ENCODE measurements around the gene MMP14. TPM values are rescaled to one million over a fixed set of nuclear protein-coding genes. Genes with fewer than 3 reads are reported as not detected.

Gene MMP14
- total RNA-seq, 3 donors from 2014 or later (not counting 1 experiment from before 2014, with no cell fraction given): 1.2 to 1.7 (median 1.4) TPM

- no peak for DNase-seq
- WGBS (ENCODE audit: insufficient coverage): 85% methylated on average over 21 of the region's 21 CpGs
- Histone ChIP-seq H3K4me3 (ENCODE audit: low read length) (no peak overlapping the region), H3K27me3 (ENCODE audit: control insufficient read depth, insufficient read depth, low read length) (peaks cover 13% of the 10 kb centered on the region), H3K36me3 (ENCODE audit: control insufficient read depth, insufficient read depth, low read length) (no peaks in the 10 kb centered on the region), H3K27ac (ENCODE audit: low read length) (no peak overlapping the region), H3K4me1 (ENCODE audit: control insufficient read depth, insufficient read depth, low read length) (peaks cover 3% of the 10 kb centered on the region), H3K9me3 (ENCODE audit: control insufficient read depth, insufficient read depth, low read length) (no peaks in the 10 kb centered on the region)
- TF ChIP-seq CTCF (IDR thresholded peaks at IDR 0.05): no peak
- H3K36me3 Mint-ChIP-seq: no peaks in the 10 kb centered on the region
- H3K9me3 Mint-ChIP-seq: no peaks in the 10 kb centered on the region
- H3K4me1 Mint-ChIP-seq: peaks cover 0 to 4% of the 10 kb centered on the region in 2 donors
- H3K4me3 Mint-ChIP-seq: no peak overlapping the region
- peaks cover 24 to 36% of the 10 kb centered on the region in 2 donors for H3K27me3 Mint-ChIP-seq (ENCODE audit: low read depth in 2 of 2)
- no peak for ATAC-seq
- intact Hi-C loops (cut with micrococcal nuclease): no loop called here
- no peak overlapping the region for H3K27ac Mint-ChIP-seq
Measured at GRCh38 chr14:22843123-22843925, 6.9 kb downstream of the MMP14 start.

- H3K4me3 Mint-ChIP-seq: no peak overlapping the region
- H3K4me1 ChIP-seq (ENCODE audit: control insufficient read depth, insufficient read depth, low read length): peaks cover 3% of the 10 kb centered on the region
Measured at GRCh38 chr14:22844221-22845102, 8.1 kb downstream of the MMP14 start.

GRCh38 chr14:22845103-22845394 is 8.7 kb downstream of the MMP14 start:
- Histone ChIP-seq H3K27me3 (ENCODE audit: control insufficient read depth, insufficient read depth, low read length) (peaks cover 3% of the 10 kb centered on the region), H3K9me3 (ENCODE audit: control insufficient read depth, insufficient read depth, low read length) (no peaks in the 10 kb centered on the region), H3K4me3 (ENCODE audit: low read length) (no peak overlapping the region), H3K27ac (ENCODE audit: low read length) (no peak overlapping the region), H3K36me3 (ENCODE audit: control insufficient read depth, insufficient read depth, low read length) (no peaks in the 10 kb centered on the region), H3K4me1 (ENCODE audit: control insufficient read depth, insufficient read depth, low read length) (peaks cover 3% of the 10 kb centered on the region)
- no peak overlapping the region for H3K27ac Mint-ChIP-seq
- no peak overlapping the region for H3K4me3 Mint-ChIP-seq
- TF ChIP-seq CTCF (IDR thresholded peaks at IDR 0.05): no peak
- ATAC-seq (no peak), DNase-seq (no peak)
- no peaks in the 10 kb centered on the region for H3K36me3 Mint-ChIP-seq
- intact Hi-C loops (cut with micrococcal nuclease): no loop called here
- 93% methylated on average over 9 of the region's 9 CpGs for WGBS (ENCODE audit: insufficient coverage)
- peaks cover 22 to 37% of the 10 kb centered on the region in 2 donors for H3K27me3 Mint-ChIP-seq (ENCODE audit: low read depth in 2 of 2)
- no peaks in the 10 kb centered on the region for H3K9me3 Mint-ChIP-seq
- H3K4me1 Mint-ChIP-seq: peaks cover 0 to 4% of the 10 kb centered on the region in 2 donors

More at GRCh38 chr14:22844221-22845102, 8.1 kb downstream of the MMP14 start:
- ATAC-seq: no peak
- Mint-ChIP-seq H3K27ac (no peak overlapping the region), H3K4me1 (peaks cover 0 to 4% of the 10 kb centered on the region in 2 donors), H3K9me3 (no peaks in the 10 kb centered on the region), H3K36me3 (no peaks in the 10 kb centered on the region), H3K27me3 (ENCODE audit: low read depth in 2 of 2) (peaks cover 26 to 36% of the 10 kb centered on the region in 2 donors)
- Histone ChIP-seq H3K36me3 (ENCODE audit: control insufficient read depth, insufficient read depth, low read length) (no peaks in the 10 kb centered on the region), H3K27ac (ENCODE audit: low read length) (no peak overlapping the region), H3K27me3 (ENCODE audit: control insufficient read depth, insufficient read depth, low read length) (peaks cover 4% of the 10 kb centered on the region), H3K9me3 (ENCODE audit: control insufficient read depth, insufficient read depth, low read length) (no peaks in the 10 kb centered on the region), H3K4me3 (ENCODE audit: low read length) (no peak overlapping the region)
- DNase-seq: no peak
- TF ChIP-seq CTCF (IDR thresholded peaks at IDR 0.05): no peak
- intact Hi-C loops (cut with micrococcal nuclease): no loop called here
- 94% methylated on average over 22 of the region's 22 CpGs for WGBS (ENCODE audit: insufficient coverage)

Data from natural killer cell (primary cell).